HG02571 (cell line): Measurements from ENCODE around the gene PPA2.

Experiments used
- ATAC-seq: cut with Tn5 transposase; IDR thresholded peaks from one replicate; pipeline ENCODE4 v1.9.1; 2021; ENCODE audit warnings: mild to moderate bottlenecking, moderate library complexity; ENCODE audit not compliant: unreplicated experiment

Gene PPA2

DNA sequence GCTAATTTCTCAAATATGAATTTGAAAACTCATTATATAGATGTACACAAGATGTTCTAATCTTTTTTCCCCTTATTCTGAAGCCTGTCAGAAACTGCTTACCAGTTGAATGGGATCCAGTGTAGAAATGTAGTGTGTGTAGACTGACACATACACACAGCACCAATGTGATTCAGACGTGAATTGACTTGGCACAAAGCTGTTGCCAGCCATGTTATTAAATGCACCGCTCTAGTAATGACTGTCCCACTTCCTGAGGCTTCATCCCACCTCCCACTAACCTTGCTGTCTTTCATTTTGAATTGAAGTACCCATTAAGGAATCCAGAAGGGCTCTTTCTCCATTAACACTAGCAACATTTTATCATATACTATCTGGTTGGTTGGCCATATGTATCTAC is 146.6 kb downstream of the PPA2 start:
- no peak for ATAC-seq
